COR-L47 (cell line): ENCODE data around the gene CRIP1.

Experiments used
- DNase-seq: peaks from one replicate; lab custom pipeline; 2025; lab: John Stamatoyannopoulos, UW

Gene CRIP1

GRCh38 chr14:105533811-105534498, 47.3 kb downstream of the CRIP1 start:
- no peak for DNase-seq

- no peak for DNase-seq
Observed at GRCh38 chr14:105534586-105534985, 47.9 kb downstream of the CRIP1 start.

- DNase-seq: no peak
Observed at GRCh38 chr14:105536051-105536450, 49.4 kb downstream of the CRIP1 start.

GRCh38 chr14:105536691-105537579, 50.2 kb downstream of the CRIP1 start:
- DNase-seq: peak; percentile 53

- DNase-seq: peak; percentile 14
Observed at GRCh38 chr14:105537580-105538474, 51.1 kb downstream of the CRIP1 start.
